SIG-M5 treated with dmso at 0.1 percent for 504 hours (cell line): ENCODE results near the gene TBCEL.

ENCODE experiments used
- DNase-seq: peaks from one replicate; lab custom pipeline; 2025; ENCODE audit not compliant: unreplicated experiment; lab: John Stamatoyannopoulos, UW

TBCEL gene

GRCh38 chr11:121132211-121132976 is 108.5 kb downstream of the TBCEL start:
- no peak for DNase-seq

- no peak for DNase-seq
These were observed 110.9 kb downstream of the TBCEL start for GRCh38 chr11:121134741-121135312.

GRCh38 chr11:121137005-121137404 is 113.1 kb downstream of the TBCEL start:
- DNase-seq = no peak

GRCh38 chr11:121138259-121138658 is 114.4 kb downstream of the TBCEL start:
- no peak for DNase-seq

- no peak for DNase-seq
These were observed 116.5 kb downstream of the TBCEL start for GRCh38 chr11:121140369-121140768.
